HG03378 (cell line): ENCODE data around the gene SLC26A4.

Experiments used
- ATAC-seq: cut with Tn5 transposase; IDR thresholded peaks from one replicate; pipeline ENCODE4 v1.9.1; 2021; ENCODE audit warnings: mild to moderate bottlenecking, moderate library complexity; ENCODE audit not compliant: unreplicated experiment

The SLC26A4 gene

DNA sequence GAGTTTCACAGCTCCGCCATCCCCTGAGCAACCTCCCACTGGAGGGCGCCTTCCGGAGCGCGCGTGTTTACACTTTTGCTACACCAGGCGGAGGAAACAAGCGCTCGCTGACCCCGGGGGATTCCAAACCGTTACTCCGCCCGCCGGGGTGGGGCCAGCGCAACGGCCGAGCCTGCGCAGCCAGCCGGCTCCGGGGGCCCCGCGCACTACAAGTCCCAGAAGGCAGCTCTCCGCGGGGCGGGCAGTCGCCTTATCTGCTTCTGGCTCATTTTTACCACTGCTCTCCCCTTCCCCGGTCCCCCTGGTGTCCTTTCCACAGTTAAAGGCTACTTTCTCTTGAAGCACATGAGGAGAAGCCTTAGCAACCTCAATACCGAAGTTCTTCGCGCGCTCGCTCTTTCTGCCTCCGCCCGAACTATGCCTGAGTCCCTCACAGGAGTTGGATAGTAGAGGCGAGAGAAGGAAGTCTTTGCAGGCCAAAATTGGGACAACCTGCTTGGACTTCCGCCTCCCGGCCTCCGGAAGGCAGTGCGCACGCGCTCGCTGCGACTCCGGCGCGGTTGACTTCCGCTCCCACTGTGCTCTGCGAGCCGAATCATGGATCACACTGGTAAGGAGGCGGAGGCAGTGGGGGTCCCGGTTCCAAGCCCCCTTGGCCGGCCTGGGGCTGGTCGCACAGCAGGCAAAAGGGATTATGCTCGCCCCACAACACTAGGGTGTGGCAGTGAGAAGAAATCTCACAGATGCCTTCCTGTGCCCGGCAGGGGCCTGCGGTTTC lies 83.1 kb downstream of the SLC26A4 start, which contains the start of gene CBLL1:
Gene CBLL1 (plus strand): TSS at position 576 of the 778 bp plus-strand sequence. CDS start 22 bp downstream, at position 598.
- ATAC-seq: peak; percentile 72

- ATAC-seq: peak; percentile 39
Measured at GRCh38 chr7:107744345-107744750, 83.7 kb downstream of the SLC26A4 start.

DNA sequence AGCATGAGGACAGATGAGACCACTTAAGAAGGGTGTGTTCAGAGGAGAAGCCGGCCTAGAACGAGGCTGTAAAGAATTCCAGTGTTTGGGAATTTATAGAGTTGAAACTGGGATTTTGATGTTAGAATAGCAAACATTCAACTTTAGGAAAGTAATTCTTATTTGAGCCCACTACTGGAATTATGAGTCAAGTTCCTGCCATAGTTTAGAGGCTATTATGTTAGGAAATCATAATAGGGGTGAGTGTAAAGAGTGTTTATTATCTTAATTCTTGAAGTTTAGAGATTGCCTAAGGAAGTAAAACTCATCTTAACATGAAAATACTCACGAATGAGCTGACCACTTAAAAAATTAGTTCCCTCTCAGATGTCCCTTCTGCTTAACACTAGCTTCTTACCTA lies 85.4 kb downstream of the SLC26A4 start:
- no peak for ATAC-seq

DNA sequence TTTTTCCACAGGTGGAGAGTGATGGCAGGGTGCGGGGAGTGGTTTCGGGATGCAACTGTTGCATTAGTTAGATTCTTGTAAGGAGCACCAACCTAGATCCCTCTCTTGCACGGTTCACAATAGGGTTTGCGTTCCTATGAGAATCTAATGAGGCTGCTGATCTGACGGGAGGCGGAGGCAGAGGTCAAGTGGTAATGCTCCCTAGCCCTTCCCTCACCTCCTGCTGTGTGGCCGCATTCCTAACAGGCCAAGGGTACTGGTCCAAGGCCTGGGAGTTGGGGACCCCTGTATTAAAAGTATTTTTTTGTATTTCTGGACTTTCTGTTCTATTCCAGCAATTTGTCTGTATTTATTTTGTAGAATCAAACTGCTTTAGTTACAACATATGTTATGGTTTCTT lies 90.5 kb downstream of the SLC26A4 start:
- ATAC-seq: no peak

DNA sequence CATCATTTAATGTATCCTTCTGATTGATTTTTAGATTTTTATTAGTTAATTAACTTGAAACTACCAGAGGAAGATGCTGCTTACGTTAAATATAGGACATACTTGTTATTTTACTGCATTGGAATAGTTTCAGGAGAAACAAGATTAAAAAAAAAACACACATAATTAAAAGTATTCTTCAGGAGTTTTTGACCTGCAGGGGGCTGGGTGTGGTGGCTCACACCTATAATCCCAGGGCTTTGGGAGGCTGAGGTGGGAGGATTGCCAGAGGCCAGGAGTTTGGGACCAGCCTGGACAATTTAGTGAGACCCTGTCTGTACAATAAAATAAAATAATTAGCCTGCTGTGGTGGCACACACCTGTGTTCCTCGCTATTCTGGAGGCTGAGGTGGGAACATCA lies 94.0 kb downstream of the SLC26A4 start:
- no peak for ATAC-seq

- no peak for ATAC-seq
Measured at GRCh38 chr7:107758667-107759066, 98.0 kb downstream of the SLC26A4 start.

GRCh38 chr7:107767391-107767790 lies 106.8 kb downstream of the SLC26A4 start:
- ATAC-seq: no peak
